HG02970 (cell line): ENCODE measurements around the gene CSPG5.

Experiments used
- ATAC-seq: cut with Tn5 transposase; IDR thresholded peaks from one replicate; pipeline ENCODE4 v1.9.1; 2021; ENCODE audit warnings: mild to moderate bottlenecking, moderate library complexity, moderate number of reproducible peaks; ENCODE audit not compliant: unreplicated experiment, low FRiP score

CSPG5 gene

DNA sequence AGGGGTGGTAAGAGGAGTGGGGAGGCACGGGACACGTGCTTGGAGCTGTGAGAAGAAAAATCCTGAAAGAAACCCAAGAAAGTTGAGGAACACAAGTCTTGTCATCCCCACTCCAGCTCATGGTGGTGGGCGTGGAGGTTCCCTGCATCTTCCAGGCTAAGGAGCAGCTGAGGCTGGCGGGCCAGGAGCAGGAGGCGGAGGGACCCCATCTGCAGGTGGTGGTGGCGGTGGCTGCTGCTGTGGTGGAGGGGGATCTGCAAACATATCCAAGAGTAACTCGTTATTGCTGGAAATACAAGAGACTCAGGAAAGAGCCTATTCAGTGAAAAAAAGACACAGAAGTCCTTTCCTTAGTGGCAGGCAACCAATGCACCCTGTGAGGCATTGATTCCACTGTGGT, 9.4 kb upstream of the CSPG5 start:
- ATAC-seq, result no peak

DNA sequence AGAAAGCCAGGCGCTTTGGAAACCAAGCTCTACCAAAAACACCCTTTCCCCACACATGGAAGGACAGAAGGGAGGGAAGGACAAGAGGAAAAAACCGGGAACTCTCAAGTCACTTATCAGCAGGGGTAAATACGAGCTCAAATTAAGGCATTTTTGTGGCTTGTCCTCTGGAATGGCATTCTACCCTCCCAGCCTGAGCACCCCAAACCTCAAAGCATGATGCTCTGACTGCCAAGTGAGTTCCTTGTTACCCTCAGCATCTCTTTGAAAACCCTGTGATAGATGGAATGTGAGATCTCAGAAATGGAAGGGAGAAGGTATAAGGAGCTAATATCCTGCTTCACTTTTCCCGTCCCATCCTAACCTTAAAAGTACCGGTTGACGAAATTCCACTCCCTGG, 8.1 kb upstream of the CSPG5 start:
- no peak for ATAC-seq

DNA sequence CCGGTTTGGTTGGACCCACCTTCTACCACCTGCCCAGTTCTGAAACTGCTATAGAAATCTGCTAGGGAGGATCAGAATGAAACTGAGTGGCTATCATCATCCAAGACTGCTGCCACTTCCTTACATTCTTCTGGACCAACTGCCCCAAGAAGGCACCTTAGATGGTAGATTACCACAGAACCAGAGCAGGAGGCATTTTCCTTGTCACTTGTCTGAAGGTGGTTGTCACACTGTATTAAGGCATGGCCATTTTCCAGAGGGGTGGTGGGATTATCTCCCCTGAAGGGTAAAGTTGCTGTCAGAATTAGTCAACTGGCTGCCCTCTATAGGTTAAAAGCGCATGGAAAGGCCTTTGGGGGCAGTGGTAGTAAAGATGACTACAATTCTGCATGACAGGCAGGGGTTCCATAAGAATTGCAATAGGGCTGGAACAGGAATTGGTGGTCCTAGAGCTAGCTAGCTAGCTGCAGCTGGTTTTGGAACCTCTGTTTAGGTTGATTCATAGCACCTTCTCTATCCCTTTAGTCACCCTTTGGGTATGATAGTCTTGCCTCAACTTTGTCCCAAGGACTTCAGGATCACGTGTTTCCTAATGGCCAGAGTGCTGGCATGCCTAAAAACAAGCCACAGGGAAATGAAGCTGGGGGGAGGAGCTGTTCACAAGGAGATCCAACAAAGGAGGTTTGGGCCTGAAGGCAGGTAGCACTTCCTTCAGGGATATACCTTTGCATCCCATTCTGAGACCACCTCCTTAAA, 4.8 kb upstream of the CSPG5 start:
- ATAC-seq, result no peak

DNA sequence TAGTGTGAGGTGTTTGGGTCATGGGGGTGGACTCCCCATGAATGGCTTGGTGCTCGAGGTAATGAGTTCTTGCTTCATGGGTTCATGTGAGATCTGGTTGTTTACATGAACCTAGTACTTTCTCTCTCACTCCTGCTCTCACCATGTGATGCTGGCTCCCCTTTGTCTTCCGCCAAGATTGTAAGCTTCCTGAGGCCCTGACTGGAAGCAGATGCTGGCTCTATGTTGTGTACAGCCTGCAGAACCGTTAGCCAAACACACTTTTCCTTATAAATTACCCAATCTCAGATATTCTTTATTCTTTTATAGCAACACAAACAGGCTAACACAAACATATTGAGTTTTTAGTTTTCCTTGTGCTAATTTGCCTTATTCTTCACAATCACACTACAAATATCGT, 3.2 kb upstream of the CSPG5 start:
- no peak for ATAC-seq

GRCh38 chr3:47581422-47581821, 2.8 kb upstream of the CSPG5 start:
- ATAC-seq, result no peak

DNA sequence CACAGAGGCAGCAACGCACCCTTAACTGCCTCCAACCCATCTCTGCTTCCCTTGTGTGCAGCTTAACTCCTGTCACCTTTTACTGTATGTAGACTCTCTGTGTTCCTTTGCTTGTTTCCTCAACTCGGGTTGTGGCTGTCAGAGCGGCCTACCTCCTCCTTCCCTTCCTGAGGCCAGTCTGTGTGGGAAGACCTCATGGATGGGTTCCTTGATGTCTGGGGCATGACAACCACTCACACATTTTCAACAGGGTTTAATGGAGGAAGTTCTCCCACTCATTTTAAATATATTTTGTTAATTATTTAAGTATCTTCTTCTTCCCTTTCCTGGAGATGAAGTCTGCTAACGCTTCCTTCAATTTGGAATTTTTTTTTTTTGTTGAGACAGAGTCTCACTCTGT, 1.8 kb upstream of the CSPG5 start:
- no peak for ATAC-seq

GRCh38 chr3:47579875-47580274, 1.2 kb upstream of the CSPG5 start:
- ATAC-seq, result no peak

GRCh38 chr3:47578119-47578632, 489 bp downstream of the CSPG5 start:
- ATAC-seq, result no peak

DNA sequence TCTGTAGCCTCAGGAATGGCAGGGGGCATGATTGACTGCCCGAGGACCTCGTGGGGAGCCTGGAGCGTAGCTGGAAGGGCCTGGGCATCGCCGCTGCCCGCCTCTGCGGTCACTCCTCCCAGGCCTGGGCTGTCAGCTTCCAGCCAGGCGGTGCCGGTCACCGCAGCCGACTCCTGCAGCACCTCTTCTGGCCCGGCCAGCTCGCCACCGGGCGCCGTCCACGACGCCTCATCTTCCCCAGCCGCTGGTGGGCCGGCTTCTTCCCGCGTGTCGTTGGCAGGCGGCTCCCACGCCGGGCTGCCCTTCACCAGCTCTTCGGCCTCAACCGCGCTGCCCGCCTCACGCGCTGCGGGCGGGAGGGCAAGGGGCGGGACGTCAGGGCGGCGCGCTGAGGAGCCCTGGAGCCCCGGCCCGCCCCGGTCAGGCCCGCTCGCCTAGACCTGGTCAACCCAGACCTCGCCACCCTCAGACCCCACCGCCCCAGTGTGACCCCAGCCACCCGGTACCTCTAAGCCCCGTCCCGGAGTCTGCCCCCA, 1.0 kb downstream of the CSPG5 start:
- ATAC-seq, result no peak

GRCh38 chr3:47573190-47574172, 5.2 kb downstream of the CSPG5 start:
- ATAC-seq, result no peak

- no peak for ATAC-seq
Measured at GRCh38 chr3:47571391-47572175, 7.1 kb downstream of the CSPG5 start.

- no peak for ATAC-seq
Measured at GRCh38 chr3:47568901-47569300, 9.8 kb downstream of the CSPG5 start.

- ATAC-seq, result no peak
Measured at GRCh38 chr3:47567149-47567548, 11.5 kb downstream of the CSPG5 start.

DNA sequence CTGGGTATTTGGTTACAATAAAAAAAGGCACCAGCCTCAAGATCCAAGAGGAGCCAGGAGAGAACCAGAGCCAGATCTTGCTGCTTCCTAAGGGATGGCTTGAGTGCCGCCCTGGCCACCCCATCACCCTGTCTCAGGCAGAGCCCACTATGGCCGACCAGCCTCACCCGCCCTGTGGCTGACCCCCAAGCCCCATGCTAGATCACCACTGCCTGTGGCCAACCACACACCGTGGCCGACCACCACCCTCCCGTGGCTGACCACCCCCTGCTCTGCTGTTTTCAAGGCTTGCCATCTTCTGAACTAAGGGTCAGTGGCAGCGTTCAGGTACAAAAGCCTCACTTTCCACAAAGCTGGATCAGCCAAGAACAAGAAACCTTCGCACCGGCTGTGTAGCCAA, 12.0 kb downstream of the CSPG5 start:
- no peak for ATAC-seq

- no peak for ATAC-seq
Measured at GRCh38 chr3:47565734-47566550, 12.7 kb downstream of the CSPG5 start.

DNA sequence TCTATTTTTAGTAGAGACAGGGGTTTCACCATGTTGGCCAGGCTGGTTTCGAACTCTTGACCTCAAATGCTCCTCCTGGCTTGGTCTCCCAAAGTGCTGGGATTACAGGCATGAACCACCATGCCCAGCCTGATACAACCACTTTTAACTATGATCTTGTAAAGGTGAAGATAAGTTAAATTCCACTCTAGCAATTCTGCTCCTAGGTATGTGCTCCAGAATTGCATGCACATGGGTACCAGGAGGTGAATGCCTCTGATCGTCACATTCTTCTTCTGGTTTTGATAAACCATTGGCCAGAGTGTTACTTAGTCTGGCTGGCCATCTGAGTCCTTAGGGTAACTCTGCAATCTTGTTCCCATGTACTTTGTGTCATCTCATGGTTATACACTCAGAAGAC, 22.3 kb downstream of the CSPG5 start:
- ATAC-seq, result no peak

DNA sequence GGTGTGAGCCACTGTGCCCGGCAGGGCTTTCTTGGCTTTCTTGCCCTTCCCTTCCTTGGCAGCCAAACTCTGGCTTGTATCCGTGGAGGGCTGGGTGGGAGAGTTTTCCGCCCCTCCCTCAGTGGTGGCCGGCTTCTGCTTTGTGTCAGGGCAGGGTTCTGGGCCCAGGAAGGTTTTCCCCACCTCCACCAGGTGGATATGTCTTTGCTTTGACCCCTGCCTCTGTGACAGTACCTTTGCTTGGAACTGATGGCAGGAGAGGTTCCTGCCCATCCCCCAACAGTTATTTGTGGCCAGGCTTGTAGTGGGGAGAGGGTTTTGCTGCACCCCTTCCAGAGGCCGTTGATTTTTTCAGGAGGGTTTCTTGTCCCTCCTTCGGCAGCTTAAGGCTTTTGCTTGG, 24.3 kb downstream of the CSPG5 start:
- no peak for ATAC-seq

- ATAC-seq, result no peak
Measured at GRCh38 chr3:47553407-47553806, 25.3 kb downstream of the CSPG5 start.

DNA sequence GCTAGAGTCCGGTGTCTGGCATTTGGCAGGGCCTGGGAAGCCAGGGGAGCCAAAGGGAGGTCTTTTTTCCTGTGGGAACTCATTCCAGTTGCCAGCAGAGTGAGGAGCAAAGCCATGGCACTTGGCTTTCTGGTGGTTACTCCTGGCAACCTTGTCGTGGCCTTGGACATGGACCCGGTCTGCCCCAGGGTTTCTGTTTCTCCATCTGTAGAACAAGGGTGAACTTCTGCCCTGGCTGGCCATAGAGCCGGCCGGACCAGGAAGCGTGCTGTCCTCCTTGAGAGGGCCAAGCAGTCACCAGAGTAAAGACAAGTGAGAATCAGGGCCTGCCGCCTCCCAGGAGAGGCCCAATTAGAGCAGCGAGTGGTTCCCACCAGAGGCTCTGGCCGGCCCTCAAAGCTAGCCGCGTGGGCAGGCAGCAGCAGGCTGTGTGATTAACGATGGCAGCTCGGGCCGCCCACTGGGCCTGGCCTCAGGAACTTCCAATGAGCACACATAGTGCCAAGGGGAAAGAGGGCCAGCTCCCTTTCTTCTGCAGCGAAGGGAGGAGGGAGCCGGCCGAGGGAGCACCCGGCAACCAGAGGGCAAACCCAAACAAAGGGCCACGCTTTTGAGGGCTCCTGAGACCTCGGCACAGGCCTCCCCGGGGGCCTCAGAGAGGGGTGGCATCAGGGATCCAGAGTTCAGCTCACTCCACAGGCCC, 36.0 kb downstream of the CSPG5 start:
- ATAC-seq, result no peak
